Hematopoietic multipotent progenitor cell treated with erythropoietin and hydrocortisone succinate and interleukin-3 and kit ligand, for 8 days (in vitro differentiated cells): Measurements from ENCODE around the gene ESR2.
"Not testable (repeated sequence)": the region's sequence is repeated elsewhere in the genome, so short reads cannot be mapped to it uniquely, and the experiment has no call there.

Experiments used
- DNase-seq: peaks from one replicate; pipeline ENCODE4 v3.0.0-alpha.2; 2015

ESR2 gene

GRCh38 chr14:64293976-64294671 is at the start of gene ESR2:
Gene ESR2, minus strand, starts transcription at chr14:64294371. Its CDS starts 11,386 bp downstream, at chr14:64282985.
- peak; percentile 24 for DNase-seq

DNA sequence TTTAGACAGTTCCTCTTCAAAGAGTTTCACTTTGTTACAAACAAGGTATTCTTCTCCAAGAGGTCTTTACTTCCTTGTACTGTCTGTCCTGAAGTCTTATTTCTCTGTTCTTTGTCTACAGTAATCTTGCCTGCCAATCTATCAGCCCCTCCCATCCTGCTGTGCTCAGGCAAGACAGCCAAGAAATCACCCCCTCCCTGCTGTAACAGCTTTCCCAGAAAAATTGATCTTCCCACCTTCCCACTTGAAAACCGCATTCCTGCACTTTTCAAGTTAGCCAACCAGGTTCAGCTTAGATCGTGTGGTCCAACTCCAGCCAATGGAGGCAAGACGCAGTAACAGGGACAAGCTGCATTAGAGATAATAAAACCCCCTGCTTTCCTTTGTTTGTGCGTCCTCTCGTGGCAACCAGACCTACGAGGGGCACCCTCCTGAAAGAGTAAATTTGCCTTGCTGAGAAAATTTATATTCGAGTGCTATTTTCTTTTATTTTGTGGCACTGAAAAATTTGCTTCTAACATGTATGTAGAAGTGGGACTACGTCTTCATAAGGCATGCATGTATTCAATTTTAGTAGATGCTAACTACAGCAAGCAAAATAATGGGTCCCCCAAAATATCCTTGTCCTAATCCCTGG is 46.5 kb upstream of the ESR2 start:
- DNase-seq: peak; percentile 28

DNA sequence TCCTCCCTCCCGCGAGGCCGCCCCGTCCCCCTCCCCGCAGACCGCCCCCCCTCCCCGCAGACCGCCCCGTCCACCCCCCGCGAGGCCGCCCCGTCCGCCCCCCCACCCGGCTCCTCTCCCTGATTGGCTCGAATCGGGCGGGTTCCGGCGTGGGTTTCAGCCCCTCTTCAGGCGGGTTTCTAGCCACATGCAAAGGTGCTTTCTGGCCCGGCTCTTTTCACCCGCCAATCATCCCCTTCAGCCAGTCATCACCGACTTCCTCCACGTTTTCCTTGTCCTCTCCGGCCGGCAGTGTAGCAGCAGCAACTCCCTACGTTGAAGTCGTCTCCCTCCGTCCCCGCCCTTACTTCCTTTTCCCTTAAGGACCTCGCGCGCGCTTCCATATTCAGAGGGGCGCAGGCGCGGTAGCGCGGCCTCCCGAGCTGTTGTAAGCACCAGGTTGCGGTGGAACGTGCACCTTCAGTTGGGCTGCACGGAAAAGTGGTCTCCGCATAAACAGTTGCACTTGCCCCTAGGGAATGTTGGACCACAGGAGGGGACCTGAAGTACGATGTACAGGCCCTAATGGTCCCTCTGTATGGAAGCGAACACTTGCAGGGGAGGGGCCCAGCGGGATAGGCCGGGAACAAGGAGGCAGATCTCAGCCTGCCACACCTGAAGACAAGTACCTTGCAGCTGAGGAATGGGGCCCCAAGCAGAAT is 44.6 kb upstream of the ESR2 start:
- DNase-seq: peak; percentile 98

DNA sequence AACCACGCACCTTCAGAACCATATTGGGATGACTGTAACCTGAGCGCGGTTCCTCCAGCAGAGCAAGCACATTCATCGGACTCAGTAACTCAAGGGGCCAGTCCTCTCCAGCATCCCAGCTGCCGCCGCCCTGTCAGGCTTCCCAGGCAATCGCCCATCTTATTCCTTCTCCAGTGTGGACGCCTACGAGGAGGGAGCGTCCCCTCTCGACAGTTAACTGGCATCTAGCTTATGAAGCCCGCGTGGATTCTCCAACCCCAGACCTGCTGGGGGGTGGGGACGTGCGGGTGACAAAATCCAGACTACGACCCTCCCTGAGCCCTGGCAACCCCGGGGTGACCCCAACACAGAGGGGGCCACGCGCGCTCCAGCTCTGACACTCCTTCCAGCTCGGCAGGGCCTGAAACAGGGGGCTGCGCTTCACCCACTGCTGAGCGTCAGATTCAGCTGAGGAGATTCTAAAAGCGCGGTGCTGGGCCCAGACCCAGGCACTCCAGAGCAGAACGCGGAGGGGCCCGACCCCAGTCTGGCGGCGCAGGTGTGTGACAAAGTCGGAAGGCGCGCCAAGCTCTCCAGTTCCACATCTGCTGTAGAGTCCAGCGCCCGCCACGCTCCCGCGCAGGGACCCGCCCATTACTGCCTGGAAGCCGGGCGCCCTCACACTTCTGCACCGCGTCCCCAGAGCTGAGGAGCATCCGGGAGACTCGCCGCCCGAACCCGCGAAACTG is 43.9 kb upstream of the ESR2 start:
- DNase-seq: peak; percentile 64

GRCh38 chr14:64329149-64329548 is 35.0 kb upstream of the ESR2 start:
- no peak for DNase-seq

DNA sequence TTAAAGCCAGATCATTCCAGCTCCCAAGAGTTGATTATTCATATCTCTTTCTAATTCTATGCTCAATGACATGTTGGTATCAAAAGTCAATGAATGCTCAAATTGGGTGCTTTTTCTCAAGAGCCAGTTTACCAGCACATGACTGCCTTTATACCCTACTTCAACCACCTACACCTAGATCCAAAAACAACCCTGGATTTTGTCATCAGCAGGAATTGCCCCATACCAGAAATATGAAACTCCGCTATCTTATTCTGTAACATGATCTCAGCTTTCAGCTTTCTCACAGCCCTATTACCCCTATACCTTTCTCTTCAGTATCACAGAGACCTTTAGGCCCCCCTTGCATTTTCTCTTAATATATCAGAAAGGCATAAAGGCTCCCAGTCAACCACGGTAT is 32.3 kb upstream of the ESR2 start:
- DNase-seq: no peak

DNA sequence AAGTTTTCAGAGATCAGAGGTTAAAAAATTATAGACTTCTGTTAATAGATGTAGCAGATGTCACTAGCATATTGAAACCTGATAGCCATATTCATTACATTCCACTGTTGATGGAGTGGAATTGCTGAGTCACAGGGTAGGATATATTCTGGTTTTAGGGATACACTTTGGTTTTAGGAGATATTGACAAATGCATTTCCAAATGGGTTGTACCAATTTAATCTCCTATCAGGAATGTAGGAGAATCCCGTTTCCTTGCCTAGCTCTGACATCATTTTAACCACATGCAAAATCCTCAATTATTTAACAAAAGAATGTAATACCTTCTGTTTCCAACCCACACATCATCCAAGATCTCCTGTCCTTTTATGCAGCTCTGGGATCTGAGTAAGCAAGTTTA is 30.7 kb upstream of the ESR2 start:
- DNase-seq: no peak

- no peak for DNase-seq
These were observed 30.3 kb upstream of the ESR2 start for GRCh38 chr14:64324461-64324860.

GRCh38 chr14:64320362-64320761 is 26.2 kb upstream of the ESR2 start:
- DNase-seq: not testable (repeated sequence)

DNA sequence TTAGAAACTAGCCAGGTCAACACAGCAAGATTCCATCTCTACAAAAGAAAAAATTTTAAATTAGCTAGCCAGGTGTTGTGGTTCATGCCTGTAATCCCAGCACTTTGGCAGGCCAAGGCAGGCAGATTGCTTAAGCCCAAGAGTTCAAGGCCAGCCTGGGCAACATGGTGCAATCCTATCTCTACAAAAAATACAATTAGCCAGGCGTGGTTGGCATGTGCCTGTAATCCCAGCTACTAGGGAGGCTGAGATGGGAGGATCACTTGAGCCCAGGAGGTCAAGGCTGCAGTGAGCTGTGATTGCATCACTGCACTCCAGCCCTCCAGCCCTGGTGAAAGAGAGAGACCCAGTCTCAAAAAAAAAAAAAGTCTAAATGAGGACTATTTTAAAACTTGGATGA is 24.5 kb upstream of the ESR2 start:
- not testable (repeated sequence) for DNase-seq

DNA sequence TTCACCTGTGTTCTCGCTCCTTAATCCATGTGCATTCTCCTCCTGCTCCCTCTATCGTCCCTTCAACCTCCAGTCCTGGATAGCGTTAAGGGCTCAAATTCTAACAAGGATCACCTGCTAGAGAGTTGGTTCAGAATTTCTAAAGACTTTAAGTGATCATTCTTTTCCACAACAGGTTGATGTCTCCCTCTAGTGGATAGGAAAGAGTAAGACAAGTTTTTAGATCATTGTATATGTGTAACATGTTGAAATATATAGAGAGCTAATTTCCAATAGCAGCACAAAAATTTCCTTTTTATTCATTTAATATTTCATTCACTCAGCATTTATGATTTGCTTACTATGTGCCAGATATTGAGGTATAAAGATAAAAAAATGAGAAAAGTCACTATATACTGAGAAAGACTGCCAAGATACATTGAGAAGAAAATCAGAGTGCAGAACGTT is 9.3 kb upstream of the ESR2 start:
- peak; percentile 73 for DNase-seq

DNA sequence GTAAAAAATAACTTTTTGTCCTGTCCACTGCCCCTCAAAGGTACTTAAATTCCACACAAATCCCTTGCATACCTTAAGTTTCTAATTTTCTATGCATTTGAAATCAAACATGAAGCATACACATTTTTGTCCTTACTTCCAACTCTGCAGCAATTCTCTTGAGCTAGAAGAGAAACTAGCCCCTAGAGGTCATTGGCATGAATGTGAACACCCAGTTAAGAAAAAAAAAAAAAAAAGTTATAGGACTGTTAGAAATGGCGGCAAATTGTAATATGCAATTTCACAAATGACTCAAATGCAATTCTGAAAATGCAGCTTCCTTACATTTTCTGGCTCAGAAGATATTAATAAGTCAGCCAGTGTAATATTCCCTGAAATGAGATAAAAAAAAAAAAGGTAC is 4.6 kb upstream of the ESR2 start:
- peak; percentile 23 for DNase-seq

DNA sequence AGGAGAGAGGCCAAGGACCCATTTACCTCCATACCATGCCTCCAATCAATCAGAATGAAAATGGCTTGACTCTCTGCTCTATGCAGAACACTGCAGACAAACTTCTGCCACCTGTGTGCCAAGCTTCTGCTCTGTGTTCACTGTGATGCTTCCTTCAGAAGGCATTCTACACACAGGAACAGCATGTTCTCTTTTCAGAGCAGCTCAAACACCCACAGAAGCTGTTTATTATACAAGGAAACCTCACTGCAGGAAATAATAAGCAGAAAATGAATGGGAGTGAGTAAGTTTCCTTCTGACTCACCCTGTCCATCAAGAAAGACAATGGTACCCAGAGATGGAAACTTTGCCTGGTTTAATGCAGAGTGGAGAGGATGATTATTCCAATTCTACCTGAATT is 2.4 kb upstream of the ESR2 start:
- DNase-seq: no peak

- peak; percentile 71 for DNase-seq
These were observed 672 bp upstream of the ESR2 start for GRCh38 chr14:64294672-64295413.

DNA sequence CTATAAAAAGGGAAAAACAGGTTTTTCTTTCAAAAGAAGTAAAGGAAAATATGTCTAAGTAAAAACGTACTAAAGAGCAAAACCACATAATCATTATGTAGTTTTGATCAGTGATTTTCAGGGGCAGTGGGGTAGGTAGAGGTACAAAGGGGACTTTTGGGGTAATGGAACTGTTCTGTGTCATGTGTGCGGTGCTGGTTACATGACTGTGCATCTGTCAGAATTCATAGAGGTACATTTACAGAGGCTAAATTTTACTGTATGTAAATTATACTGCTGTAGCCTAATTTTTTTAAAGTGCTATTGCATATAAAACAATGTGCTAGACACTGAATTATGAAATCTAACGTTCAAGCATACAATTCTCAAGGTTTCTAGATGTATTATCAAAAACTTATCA is 2.0 kb downstream of the ESR2 start:
- no peak for DNase-seq

DNA sequence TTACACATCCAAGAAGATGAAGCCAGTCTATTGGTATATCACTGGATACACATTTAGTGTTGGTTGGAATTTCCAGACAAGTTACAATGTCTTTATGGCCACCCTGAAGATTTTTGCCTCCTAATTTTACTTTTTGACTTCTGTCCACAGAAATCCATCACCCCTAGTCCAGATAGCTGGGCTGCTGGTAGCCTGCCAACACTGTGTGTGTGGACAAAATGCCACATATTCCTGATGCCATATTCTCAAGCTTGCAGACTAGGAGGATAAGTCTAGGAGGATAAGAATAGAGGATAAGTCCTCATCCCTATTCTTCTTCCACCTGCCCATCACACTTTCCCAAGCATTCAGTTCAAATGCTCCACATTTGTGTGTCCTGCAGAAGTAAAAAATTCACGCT is 4.6 kb downstream of the ESR2 start:
- DNase-seq: no peak

DNA sequence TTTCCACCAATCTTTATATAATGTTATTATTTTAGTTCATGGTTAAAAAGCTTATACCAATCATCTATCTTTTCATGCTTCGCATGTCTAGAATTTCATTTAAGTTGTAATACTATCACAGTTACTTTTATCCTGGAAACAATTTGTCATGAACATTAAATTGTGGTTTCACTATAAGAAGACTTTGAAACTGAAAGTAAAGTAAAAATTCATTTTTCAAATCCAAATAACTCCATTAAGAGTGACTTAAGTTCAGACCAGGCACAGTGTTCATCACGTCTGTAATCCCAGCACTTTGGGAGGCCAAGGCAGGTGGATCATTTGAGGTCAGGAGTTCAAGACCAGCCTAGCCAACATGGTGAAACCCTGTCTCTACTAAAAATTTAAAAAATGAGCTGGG is 12.4 kb downstream of the ESR2 start:
- no peak for DNase-seq

GRCh38 chr14:64279704-64280668 is 14.2 kb downstream of the ESR2 start:
- DNase-seq: peak; percentile 91

GRCh38 chr14:64278458-64278857 is 15.7 kb downstream of the ESR2 start:
- DNase-seq: no peak

GRCh38 chr14:64272019-64272418 is 22.2 kb downstream of the ESR2 start:
- DNase-seq: no peak

DNA sequence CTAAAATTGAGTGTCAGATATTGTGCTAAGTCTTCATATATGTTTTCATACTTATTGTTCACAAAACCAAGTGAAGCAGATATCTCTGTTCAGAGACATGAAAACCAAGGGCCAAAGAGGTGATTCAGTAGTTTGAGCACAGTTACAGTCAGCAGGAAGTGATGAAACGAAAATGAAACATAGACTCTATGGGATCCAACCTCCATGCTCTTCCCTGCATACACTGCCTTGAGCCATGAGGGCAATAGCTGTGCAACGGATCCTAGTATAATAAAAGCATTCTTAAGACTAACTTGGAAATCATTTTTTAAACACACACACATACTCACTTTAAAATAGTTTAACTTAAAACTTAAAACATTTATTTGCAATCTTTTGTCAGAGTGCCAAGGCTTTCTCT is 27.9 kb downstream of the ESR2 start:
- DNase-seq: no peak
